ENCODE data around the gene PGC. TPM values are rescaled to one million over a fixed set of nuclear protein-coding genes. Genes with fewer than 3 reads are reported as not detected.
A peak's percentile ranks its signal among the peaks of the same experiment; 100 is the strongest.

Gene PGC
- total RNA-seq (2021; fragmentation: NEBNext Ultra II Directional; extraction: Animal tissue kit (Norgen Biotek cat#: 25700)) = not detected in 2 replicates
- 0.09 and 0.25 TPM in 2 replicates for polyA plus RNA-seq (2011; rRNA removed)
- polyA plus RNA-seq (2011; cell fraction: cytosol; rRNA removed) = 0.22 TPM
- 0.21 TPM for polyA plus RNA-seq (2011; cell fraction: nucleus; rRNA removed)
- 0.23 TPM in 1 of 4 replicates, not detected in the others for polyA plus RNA-seq (2012, experiment 1 of 2)
- 0.13 TPM for polyA plus RNA-seq (2012, experiment 2 of 2)
- 0.04 TPM for polyA plus RNA-seq (2013, experiment 1 of 2)
- 0.07 TPM for polyA plus RNA-seq (2013, experiment 2 of 2)
- not detected in 2 replicates for polyA minus RNA-seq (2011; rRNA and poly(A)+ RNA removed)
- not detected for polyA minus RNA-seq (2011; cell fraction: cytosol; rRNA and poly(A)+ RNA removed)
- polyA minus RNA-seq (2011; cell fraction: nucleus; rRNA and poly(A)+ RNA removed) = not detected
- long read RNA-seq, experiment 1 = 0 reads
- long read RNA-seq, experiment 2, partial matches to known transcripts = 0 of 1 reads
- long read RNA-seq, experiment 2, other reads (novel, unspliced or antisense) = 1 of 1 reads

GRCh38 chr6:41747256-41748101, at the start of gene PGC:
Gene PGC (minus strand): TSS chr6:41747397. CDS start chr6:41747334, 63 bp downstream.
- no peak within 1 kb of the TSS for H4K91ac ChIP-seq (replicated peaks; ENCODE audit: insufficient read length, low read length)
- no peak within 1 kb of the TSS for H2BK5ac ChIP-seq (ENCODE audit: low read depth, low read length)
- H3K4me3 ChIP-seq (ENCODE audit: extremely low read depth in 1 of 4, insufficient read depth in 2 of 4, low read depth in 3 of 4, low read length in 4 of 4) = no peak within 1 kb of the TSS
- H4K5ac ChIP-seq (ENCODE audit: insufficient read length, low read depth, low read length) = no peak within 1 kb of the TSS
- TF ChIP-seq SP2 (IDR thresholded peaks at IDR 0.05; ENCODE audit: low read length) = no peak
- peak; percentile 39; the same call in 1 of the 2 replicates for TF ChIP-seq CEBPB (IDR thresholded peaks at IDR 0.05; ENCODE audit: low read depth, low read length)
- no peak within 1 kb of the TSS for H3K18ac ChIP-seq (ENCODE audit: extremely low read depth, low read length)
- 93% methylated on average over 15 of the region's 15 CpGs; no CpG with 5 or more reads in 1 of the 2 experiments for WGBS, 2 experiments (ENCODE audit: extremely low coverage in 1 of 2, insufficient coverage in 1 of 2, insufficient read length in 1 of 2, insufficient replicate concordance in 2 of 2, low coverage in 1 of 2, low lambda C conversion rate in 2 of 2, missing lambda C conversion rate in 1 of 2)
- no peak within 1 kb of the TSS for H3K23ac ChIP-seq (ENCODE audit: insufficient read length)
- H3K36me3 ChIP-seq (ENCODE audit: control insufficient read depth in 2 of 4, insufficient read depth in 4 of 4, low read length in 3 of 4) = no peaks in the 10 kb centered on the region
- no peak within 1 kb of the TSS for H3K56ac ChIP-seq (replicated peaks; ENCODE audit: insufficient read length, low read depth, low read length)
- H2AFZ ChIP-seq (ENCODE audit: low read length) = no peak within 1 kb of the TSS
- no peak within 1 kb of the TSS for H2AK5ac ChIP-seq (ENCODE audit: low read depth, low read length)
- no peak within 1 kb of the TSS for H2BK20ac ChIP-seq (ENCODE audit: low read length)
- no peak within 1 kb of the TSS for H3K4me2 ChIP-seq (ENCODE audit: insufficient read depth in 1 of 2, low read depth in 2 of 2, low read length in 2 of 2)
- FAIRE-seq (no peak), DNase-seq (ENCODE audit: low read depth in 1 of 2, low spot score in 2 of 2) (no peak)
- H3K27me3 ChIP-seq (replicated peaks in 1 of 4; ENCODE audit: control insufficient read depth in 3 of 4, extremely low read depth in 1 of 4, insufficient read depth in 3 of 4, low read length in 3 of 4) = no peaks in the 10 kb centered on the region
- no peak within 1 kb of the TSS for H2BK12ac ChIP-seq (ENCODE audit: low read depth, low read length)
- POLR2A ChIA-PET (ENCODE audit: partially characterized antibody) = no interaction called here
- H3K4ac ChIP-seq (replicated peaks; ENCODE audit: insufficient read length, low read depth, low read length) = no peak within 1 kb of the TSS
- no peak within 1 kb of the TSS; the same call in 1 of the 2 replicates for H4K8ac ChIP-seq (ENCODE audit: extremely low read depth, insufficient read depth, low read length)
- no peaks in the 10 kb centered on the region for H3K79me2 ChIP-seq (ENCODE audit: control insufficient read depth in 1 of 2, insufficient read depth in 2 of 2, low read length in 2 of 2)
- peaks cover 0 to 3% (median 0%) of the 10 kb centered on the region in 4 experiments; a peak in 2 of 7 replicates for H3K4me1 ChIP-seq (replicated peaks in 1 of 4; ENCODE audit: control insufficient read depth in 3 of 4, insufficient read depth in 4 of 4, low read length in 3 of 4)
- H3K79me1 ChIP-seq (ENCODE audit: low read depth, low read length) = no peaks in the 10 kb centered on the region
- H2BK120ac ChIP-seq (replicated peaks; ENCODE audit: low read depth, low read length) = no peak within 1 kb of the TSS
- H2BK15ac ChIP-seq (ENCODE audit: low read length) = no peak within 1 kb of the TSS
- CTCF ChIA-PET (ENCODE audit: partially characterized antibody) = interaction anchor here (1.0 to 4.4 kb wide), 5 partner anchors 9 to 42 kb away, joined by 3 to 21 read pairs (median 3); no protein-coding TSS in a partner anchor
- H3K27ac ChIP-seq (ENCODE audit: low read depth, low read length) = no peak within 1 kb of the TSS
- no peak within 1 kb of the TSS for H3K9ac ChIP-seq (replicated peaks in 1 of 4; ENCODE audit: extremely low read depth in 1 of 4, low read depth in 3 of 4, low read length in 3 of 4)
- no peak within 1 kb of the TSS for H3K14ac ChIP-seq (ENCODE audit: insufficient read length)
- no peaks in the 10 kb centered on the region for H4K20me1 ChIP-seq (replicated peaks in 1 of 2; ENCODE audit: control insufficient read depth in 1 of 2, insufficient read depth in 2 of 2, low read length in 2 of 2)
- H3K9me3 ChIP-seq (ENCODE audit: insufficient read depth in 2 of 2, low read depth in 1 of 2, low read length in 1 of 2) = no peaks in the 10 kb centered on the region
- no peaks in the 10 kb centered on the region for H3K23me2 ChIP-seq (ENCODE audit: low read depth, low read length)

Data from H1 (cell line).